ENCODE data around the gene FOS. TPM values are rescaled to one million over a fixed set of nuclear protein-coding genes. Genes with fewer than 3 reads are reported as not detected.

The FOS gene
- total and polyA plus RNA-seq, 2 of the 13 experiments (the other 11 are each of a cell fraction or from before 2014, with no cell fraction given): 15.9 to 24.2 TPM

GRCh38 chr14:75328558-75329155 is 50.0 kb downstream of the FOS start (continued):
- TF ChIP-seq ZNF609 (CRISPR knock-in tag; IDR thresholded peaks at IDR 0.05; ENCODE audit: borderline replicate concordance): peak; percentile 63; the same call in 1 of the 2 replicates
- TF ChIP-seq MYPOP (CRISPR knock-in tag; IDR thresholded peaks at IDR 0.05): no peak
- no peak for TF ChIP-seq SETDB1 (CRISPR knock-in tag; IDR thresholded peaks at IDR 0.05; ENCODE audit: borderline replicate concordance)
- TF ChIP-seq YEATS4 (CRISPR knock-in tag; IDR thresholded peaks at IDR 0.05; ENCODE audit: borderline replicate concordance): no peak
- no peak for TF ChIP-seq ARID2 (CRISPR knock-in tag; IDR thresholded peaks at IDR 0.05; ENCODE audit: borderline replicate concordance)
- TF ChIP-seq CHD4 (IDR thresholded peaks at IDR 0.05; ENCODE audit: borderline replicate concordance, low read length): no peak
- 0 out of 2 replicates have a peak, but pooled peaks have one; percentile 38 for TF ChIP-seq MIXL1 (CRISPR knock-in tag; IDR thresholded peaks at IDR 0.05)
- no peak for TF ChIP-seq SMYD3 (CRISPR knock-in tag; IDR thresholded peaks at IDR 0.05)
- no peak for TF ChIP-seq ZBTB21 (CRISPR knock-in tag; IDR thresholded peaks at IDR 0.05)
- TF ChIP-seq ZNF670 (CRISPR knock-in tag; IDR thresholded peaks at IDR 0.05; ENCODE audit: borderline replicate concordance): no peak
- no peak for TF ChIP-seq SMAD1 (CRISPR knock-in tag; IDR thresholded peaks at IDR 0.05; ENCODE audit: borderline replicate concordance, low read depth)
- no peak for TF ChIP-seq ZNF33B (CRISPR knock-in tag; IDR thresholded peaks at IDR 0.05)
- no peak for TF ChIP-seq ZNF776 (CRISPR knock-in tag; IDR thresholded peaks at IDR 0.05)
- TF ChIP-seq FOXO4 (CRISPR knock-in tag; conservative IDR thresholded peaks at IDR 0.05): no peak
- TF ChIP-seq NR3C1 (CRISPR knock-in tag; IDR thresholded peaks at IDR 0.05): no peak
- TF ChIP-seq ARID4A (CRISPR knock-in tag; IDR thresholded peaks at IDR 0.05; ENCODE audit: borderline replicate concordance): no peak; the same call in 1 of the 2 replicates
- no peak for TF ChIP-seq HNRNPLL (IDR thresholded peaks at IDR 0.05; ENCODE audit: low read depth, low read length, poor library complexity, severe bottlenecking)
- no peak for TF ChIP-seq PHF8 (CRISPR knock-in tag; IDR thresholded peaks at IDR 0.05)
- TF ChIP-seq ZNF224 (CRISPR knock-in tag; IDR thresholded peaks at IDR 0.05): no peak
